ENCODE data around the gene CLCA2. TPM values are rescaled to one million over a fixed set of nuclear protein-coding genes. Genes with fewer than 3 reads are reported as not detected.

The CLCA2 gene
- total and polyA plus RNA-seq, 7 donors = 0.60 to 2.1 (median 0.60) TPM; not detected in 4

DNA sequence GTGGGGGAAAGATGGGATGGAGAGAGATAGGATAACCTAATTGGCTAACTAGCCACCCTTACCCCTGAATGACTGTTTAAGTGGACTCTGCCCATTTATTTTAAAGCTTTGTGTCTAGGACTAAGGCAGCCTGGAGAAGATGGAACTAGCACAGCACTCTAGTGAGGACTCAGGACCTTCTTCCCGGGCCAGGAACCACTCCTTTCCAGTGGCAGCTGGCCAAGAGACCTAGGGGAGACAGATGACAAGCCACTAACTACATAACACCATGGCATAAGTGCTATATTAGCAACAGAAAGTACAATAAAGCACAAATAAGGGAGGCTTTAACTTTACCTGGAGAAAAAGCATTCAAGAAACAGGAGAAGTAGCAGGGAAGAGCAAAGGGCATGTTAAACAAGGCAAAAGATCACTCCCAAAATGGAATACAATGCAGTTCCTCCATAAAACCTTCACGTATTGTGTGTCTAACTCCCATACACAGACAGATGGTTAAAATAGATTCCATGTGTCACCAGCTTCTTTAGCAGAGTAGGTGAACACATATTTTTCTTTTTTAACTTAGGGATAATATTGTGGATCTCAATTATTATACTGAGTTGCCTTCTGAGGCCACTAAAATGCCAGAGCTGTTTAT is 65.4 kb downstream of the CLCA2 start:
- intact Hi-C loops (cut with DNase I) = no loop called here
- WGBS, 2 donors = 13 to 61% methylated on average over 2 of the region's 2 CpGs
- Histone ChIP-seq H3K27me3 (no peaks in the 10 kb centered on the region), H3K4me3 (no peak overlapping the region), H3K27ac (no peak overlapping the region), H3K36me3 (no peaks in the 10 kb centered on the region), H3K9me3 (no peaks in the 10 kb centered on the region), H3K4me1 (peaks cover 0 to 22% (median 8%) of the 10 kb centered on the region in 4 donors)
- TF ChIP-seq POLR2AphosphoS5 (IDR thresholded peaks at IDR 0.05) = no peak
- TF ChIP-seq, protein P1, sequence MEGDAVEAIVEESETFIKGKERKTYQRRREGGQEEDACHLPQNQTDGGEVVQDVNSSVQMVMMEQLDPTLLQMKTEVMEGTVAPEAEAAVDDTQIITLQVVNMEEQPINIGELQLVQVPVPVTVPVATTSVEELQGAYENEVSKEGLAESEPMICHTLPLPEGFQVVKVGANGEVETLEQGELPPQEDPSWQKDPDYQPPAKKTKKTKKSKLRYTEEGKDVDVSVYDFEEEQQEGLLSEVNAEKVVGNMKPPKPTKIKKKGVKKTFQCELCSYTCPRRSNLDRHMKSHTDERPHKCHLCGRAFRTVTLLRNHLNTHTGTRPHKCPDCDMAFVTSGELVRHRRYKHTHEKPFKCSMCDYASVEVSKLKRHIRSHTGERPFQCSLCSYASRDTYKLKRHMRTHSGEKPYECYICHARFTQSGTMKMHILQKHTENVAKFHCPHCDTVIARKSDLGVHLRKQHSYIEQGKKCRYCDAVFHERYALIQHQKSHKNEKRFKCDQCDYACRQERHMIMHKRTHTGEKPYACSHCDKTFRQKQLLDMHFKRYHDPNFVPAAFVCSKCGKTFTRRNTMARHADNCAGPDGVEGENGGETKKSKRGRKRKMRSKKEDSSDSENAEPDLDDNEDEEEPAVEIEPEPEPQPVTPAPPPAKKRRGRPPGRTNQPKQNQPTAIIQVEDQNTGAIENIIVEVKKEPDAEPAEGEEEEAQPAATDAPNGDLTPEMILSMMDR (IDR thresholded peaks at IDR 0.05) = no peak
- TF ChIP-seq POLR2A (IDR thresholded peaks at IDR 0.05) = no peak
- no peak for TF ChIP-seq EP300 (IDR thresholded peaks at IDR 0.05)
- no peak for DNase-seq

- WGBS, 2 donors = 91 to 92% methylated on average over 2 of the region's 2 CpGs
- no peak for DNase-seq
- no peak overlapping the region for H3K4me3 ChIP-seq
- H3K27ac ChIP-seq = no peak overlapping the region
- intact Hi-C loops (cut with DNase I) = no loop called here
- H3K9me3 ChIP-seq = no peaks in the 10 kb centered on the region
- TF ChIP-seq POLR2A (IDR thresholded peaks at IDR 0.05) (no peak), EP300 (IDR thresholded peaks at IDR 0.05) (no peak), POLR2AphosphoS5 (IDR thresholded peaks at IDR 0.05) (no peak)
- TF ChIP-seq, protein P1 (IDR thresholded peaks at IDR 0.05) = no peak
- H3K27me3 ChIP-seq = no peaks in the 10 kb centered on the region
- H3K36me3 ChIP-seq = no peaks in the 10 kb centered on the region
- H3K4me1 ChIP-seq = peaks cover 0 to 22% (median 8%) of the 10 kb centered on the region in 4 donors
These were observed 67.4 kb downstream of the CLCA2 start for GRCh38 chr1:86491171-86491950.

- TF ChIP-seq EP300 (IDR thresholded peaks at IDR 0.05) = no peak
- TF ChIP-seq, protein P1 (IDR thresholded peaks at IDR 0.05) = no peak
- TF ChIP-seq POLR2AphosphoS5 (IDR thresholded peaks at IDR 0.05) = no peak
- TF ChIP-seq POLR2A (IDR thresholded peaks at IDR 0.05) = no peak
- H3K27me3 ChIP-seq = no peaks in the 10 kb centered on the region
- intact Hi-C loops (cut with DNase I) = no loop called here
- 72 to 83% methylated on average over 3 of the region's 3 CpGs for WGBS, 2 donors
- peaks cover 0 to 33% (median 26%) of the 10 kb centered on the region in 4 donors for H3K4me1 ChIP-seq
- H3K4me3 ChIP-seq = no peak overlapping the region
- H3K9me3 ChIP-seq = no peaks in the 10 kb centered on the region
- no peak for DNase-seq
- H3K27ac ChIP-seq = no peak overlapping the region
- no peaks in the 10 kb centered on the region for H3K36me3 ChIP-seq
These were observed 74.3 kb downstream of the CLCA2 start for GRCh38 chr1:86498281-86498680.

- no peak for TF ChIP-seq POLR2A (IDR thresholded peaks at IDR 0.05)
- no peak for TF ChIP-seq EP300 (IDR thresholded peaks at IDR 0.05)
- TF ChIP-seq, protein P1 (IDR thresholded peaks at IDR 0.05) = peak; percentile 5 to 67 (median 52)
- no peaks in the 10 kb centered on the region for H3K36me3 ChIP-seq
- no peak overlapping the region for H3K4me3 ChIP-seq
- intact Hi-C loops (cut with DNase I) = loop anchor here (5.0 to 10.0 kb wide), 2 partner anchors 103 to 205 kb away; partner anchors contain the start of genes ODF2L and SH3GLB1
- no peak for DNase-seq
- H3K9me3 ChIP-seq = no peaks in the 10 kb centered on the region
- H3K27ac ChIP-seq = peak overlapping the region in 3 of 4 donors; percentile 76 to 87 (median 85)
- 6 to 13% methylated on average over 3 of the region's 3 CpGs for WGBS, 2 donors
- peaks cover 0 to 51% (median 43%) of the 10 kb centered on the region in 4 donors for H3K4me1 ChIP-seq
- no peaks in the 10 kb centered on the region for H3K27me3 ChIP-seq
These were observed 76.1 kb downstream of the CLCA2 start for GRCh38 chr1:86499987-86500593.

All from sigmoid colon (tissue), 7 donors.